Esophagus squamous epithelium (tissue), 5 donors: Measurements from ENCODE around the gene PHF2. TPM values are rescaled to one million over a fixed set of nuclear protein-coding genes. Genes with fewer than 3 reads are reported as not detected.

Source experiments
- DNase-seq: peaks from one replicate; lab custom pipeline; 2025; lab: John Stamatoyannopoulos, UW
- H3K27ac ChIP-seq, 4 donors: fragments of 200-600 bp; sonication (generic); one replicate each; pipeline ENCODE4 v1.5.1; 2016 to 2019; ENCODE audit warnings: mild to moderate bottlenecking in 1 of 4
- H3K27me3 ChIP-seq, 4 donors: fragments of 200-600 bp; sonication (generic); 1 replicate in 3 of 4; 2 replicates in 1 of 4; pipeline versions ENCODE4 v1.5.1 to v1.6.0; 2017 to 2021; ENCODE audit warnings: antibody characterized with exemption in 1 of 4
- H3K36me3 ChIP-seq, 3 donors: fragments of 200-600 bp; sonication (generic); one replicate each; pipeline ENCODE4 v1.5.1; 2016 to 2019
- H3K4me1 ChIP-seq, 3 donors: fragments of 200-600 bp; sonication (generic); one replicate each; pipeline ENCODE4 v1.5.1; 2017 to 2019
- H3K4me3 ChIP-seq, 4 donors: fragments of 200-600 bp; sonication (generic); 1 replicate in 3 of 4; 2 replicates in 1 of 4; pipeline ENCODE4 v1.5.1; 2016 to 2019; ENCODE audit warnings: mild to moderate bottlenecking in 2 of 4, moderate library complexity in 1 of 4
- H3K9me3 ChIP-seq, 3 donors: fragments of 200-600 bp; sonication (generic); one replicate each; pipeline ENCODE4 v1.5.1; 2016 to 2019
- POLR2A ChIP-seq, 4 donors: fragments of 450-650 bp; IDR thresholded peaks; one replicate each; pipeline ENCODE4 v1.6.1; 2017; ENCODE audit warnings: antibody characterized with exemption in 4 of 4, mild to moderate bottlenecking in 4 of 4, moderate library complexity in 3 of 4
- WGBS, 2 donors: methylation state at CpG; one replicate each; pipeline ENCODE4 v1.1.5; 2018; 5-methylcytosine and 5-hydroxymethylcytosine counted together
- intact Hi-C: fragments of 100-400 bp; cut with DNase I; formaldehyde crosslinking; loops from one replicate; pipeline ENCODE4 v1.15.0; 2022
- total RNA-seq, 4 donors: library from RNA; depleted of rRNA; stranded (reverse); fragments of >200 nt; gene quantifications; one replicate each; pipeline ENCODE4 v1.1.0, GENCODE V29; 2016
- TF ChIP-seq, protein P1 (sequence below), 6 experiments: fragments of 450-650 bp in 4 of 6; fragments of 200-600 bp in 2 of 6; sonication (generic) in 2 of 6; IDR thresholded peaks; one replicate each; pipeline ENCODE4 v1.5.1; 2016 to 2019; ENCODE audit warnings: antibody characterized with exemption in 6 of 6, mild to moderate bottlenecking in 4 of 6, moderate library complexity in 4 of 6
- donor health status: DM: yes; HTN: yes; CAD: no.

PHF2 gene
- total RNA-seq, 4 donors from 2014 or later = 13.3 to 22.6 (median 17.5) TPM

DNA sequence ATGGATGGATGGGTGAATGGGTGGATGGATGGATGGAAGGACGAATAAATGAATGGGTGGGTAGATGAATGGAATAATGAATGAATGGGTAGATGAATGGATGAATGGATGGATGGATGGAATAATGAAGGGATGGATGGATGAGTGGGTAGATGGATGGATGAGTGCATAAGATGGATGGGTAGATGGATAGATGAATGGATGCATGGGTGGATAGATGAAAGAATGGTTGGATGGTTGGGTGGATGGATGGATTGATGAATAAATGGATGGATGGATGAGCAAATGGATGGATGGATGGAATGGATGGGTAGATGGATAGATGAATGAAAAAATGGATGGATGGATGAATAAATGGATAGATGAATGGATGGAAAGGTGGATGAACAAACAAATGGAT, 85.2 kb downstream of the PHF2 start:
- H3K4me3 ChIP-seq = no peak overlapping the region
- no peaks in the 10 kb centered on the region for H3K27me3 ChIP-seq
- peaks cover 10 to 96% (median 12%) of the 10 kb centered on the region in 3 donors for H3K36me3 ChIP-seq
- intact Hi-C loops = no loop called here
- WGBS, 2 donors = 94 to 100% methylated on average over 1 of the region's 1 CpG
- no peak for DNase-seq
- TF ChIP-seq, protein P1, sequence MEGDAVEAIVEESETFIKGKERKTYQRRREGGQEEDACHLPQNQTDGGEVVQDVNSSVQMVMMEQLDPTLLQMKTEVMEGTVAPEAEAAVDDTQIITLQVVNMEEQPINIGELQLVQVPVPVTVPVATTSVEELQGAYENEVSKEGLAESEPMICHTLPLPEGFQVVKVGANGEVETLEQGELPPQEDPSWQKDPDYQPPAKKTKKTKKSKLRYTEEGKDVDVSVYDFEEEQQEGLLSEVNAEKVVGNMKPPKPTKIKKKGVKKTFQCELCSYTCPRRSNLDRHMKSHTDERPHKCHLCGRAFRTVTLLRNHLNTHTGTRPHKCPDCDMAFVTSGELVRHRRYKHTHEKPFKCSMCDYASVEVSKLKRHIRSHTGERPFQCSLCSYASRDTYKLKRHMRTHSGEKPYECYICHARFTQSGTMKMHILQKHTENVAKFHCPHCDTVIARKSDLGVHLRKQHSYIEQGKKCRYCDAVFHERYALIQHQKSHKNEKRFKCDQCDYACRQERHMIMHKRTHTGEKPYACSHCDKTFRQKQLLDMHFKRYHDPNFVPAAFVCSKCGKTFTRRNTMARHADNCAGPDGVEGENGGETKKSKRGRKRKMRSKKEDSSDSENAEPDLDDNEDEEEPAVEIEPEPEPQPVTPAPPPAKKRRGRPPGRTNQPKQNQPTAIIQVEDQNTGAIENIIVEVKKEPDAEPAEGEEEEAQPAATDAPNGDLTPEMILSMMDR (IDR thresholded peaks at IDR 0.05) = no peak
- TF ChIP-seq POLR2A (IDR thresholded peaks at IDR 0.05) = no peak
- H3K27ac ChIP-seq = no peak overlapping the region
- H3K4me1 ChIP-seq = no peaks in the 10 kb centered on the region
- H3K9me3 ChIP-seq = no peaks in the 10 kb centered on the region

DNA sequence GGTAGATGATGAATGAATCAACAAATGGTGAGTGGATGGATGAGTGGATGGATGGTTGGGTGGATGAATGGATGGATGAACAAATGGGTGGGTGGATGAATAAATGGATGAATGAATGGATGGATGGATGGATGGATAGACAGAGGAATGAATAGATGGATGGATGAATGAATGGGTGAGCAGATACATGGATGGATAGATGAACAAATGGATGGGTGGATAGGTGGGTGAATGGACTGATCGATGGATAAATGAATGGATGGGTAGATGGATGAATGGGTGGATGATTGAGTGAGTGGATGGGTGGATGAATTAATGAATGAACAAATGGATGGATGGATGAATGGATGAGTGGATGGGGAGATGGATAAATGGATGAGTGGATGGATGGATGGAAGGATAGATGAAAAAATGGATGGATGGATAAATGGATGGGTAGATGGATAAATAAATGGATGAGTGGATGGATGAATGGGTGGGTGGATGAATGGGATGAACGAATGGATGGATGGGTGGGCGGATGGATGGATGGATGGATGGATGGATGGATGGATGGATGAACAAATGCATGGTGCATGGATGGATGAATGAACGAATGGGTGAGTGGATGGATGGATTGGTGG, 85.7 kb downstream of the PHF2 start:
- TF ChIP-seq, protein P1 (IDR thresholded peaks at IDR 0.05) = no peak
- no peak for TF ChIP-seq POLR2A (IDR thresholded peaks at IDR 0.05)
- no peak for DNase-seq

DNA sequence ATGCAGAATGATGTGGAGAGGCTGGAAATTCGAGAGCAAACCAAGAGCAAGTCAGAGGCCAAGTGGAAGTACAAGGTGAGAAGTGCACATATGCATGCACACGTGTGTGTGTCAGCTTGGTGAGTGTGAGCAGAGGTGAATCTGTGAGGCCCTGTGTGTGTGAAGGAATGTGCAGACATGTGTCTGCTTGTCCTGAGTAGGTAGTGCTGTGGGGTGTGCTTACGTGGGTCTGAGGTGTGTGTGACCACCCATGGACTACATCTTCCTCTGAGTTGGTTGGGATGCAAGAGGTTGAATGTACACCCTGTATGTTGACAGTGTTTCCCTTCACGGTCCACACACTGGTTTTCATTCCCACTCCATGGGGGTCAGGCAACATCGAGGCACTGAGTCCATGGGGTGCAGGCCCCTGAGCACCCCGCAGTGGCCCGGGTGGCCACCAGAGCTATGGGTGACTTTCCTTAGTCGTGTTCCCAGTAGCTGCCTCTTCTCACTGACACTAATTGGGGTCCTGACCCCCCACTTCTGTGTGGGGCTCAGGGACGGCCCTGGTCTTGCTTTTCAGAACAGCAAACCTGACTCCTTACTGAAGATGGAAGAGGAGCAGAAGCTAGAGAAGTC, 86.7 kb downstream of the PHF2 start:
- WGBS, 2 donors = 67 to 87% methylated on average over 3 of the region's 9 CpGs
- H3K27ac ChIP-seq = no peak overlapping the region
- TF ChIP-seq POLR2A (IDR thresholded peaks at IDR 0.05) = no peak
- TF ChIP-seq, protein P1 (IDR thresholded peaks at IDR 0.05) = no peak
- no peak overlapping the region for H3K4me3 ChIP-seq
- no peaks in the 10 kb centered on the region for H3K9me3 ChIP-seq
- peaks cover 10 to 96% (median 11%) of the 10 kb centered on the region in 3 donors for H3K36me3 ChIP-seq
- DNase-seq = no peak
- no peaks in the 10 kb centered on the region for H3K27me3 ChIP-seq
- no peaks in the 10 kb centered on the region for H3K4me1 ChIP-seq
- intact Hi-C loops = no loop called here

More for the DNA sequence above, 85.7 kb downstream of the PHF2 start:
- 83 to 96% methylated on average over 4 of the region's 4 CpGs for WGBS, 2 donors
- no peaks in the 10 kb centered on the region for H3K27me3 ChIP-seq
- peaks cover 10 to 96% (median 14%) of the 10 kb centered on the region in 3 donors for H3K36me3 ChIP-seq
- intact Hi-C loops = no loop called here
- no peaks in the 10 kb centered on the region for H3K4me1 ChIP-seq
- no peak overlapping the region for H3K27ac ChIP-seq
- no peaks in the 10 kb centered on the region for H3K9me3 ChIP-seq
- no peak overlapping the region for H3K4me3 ChIP-seq

DNA sequence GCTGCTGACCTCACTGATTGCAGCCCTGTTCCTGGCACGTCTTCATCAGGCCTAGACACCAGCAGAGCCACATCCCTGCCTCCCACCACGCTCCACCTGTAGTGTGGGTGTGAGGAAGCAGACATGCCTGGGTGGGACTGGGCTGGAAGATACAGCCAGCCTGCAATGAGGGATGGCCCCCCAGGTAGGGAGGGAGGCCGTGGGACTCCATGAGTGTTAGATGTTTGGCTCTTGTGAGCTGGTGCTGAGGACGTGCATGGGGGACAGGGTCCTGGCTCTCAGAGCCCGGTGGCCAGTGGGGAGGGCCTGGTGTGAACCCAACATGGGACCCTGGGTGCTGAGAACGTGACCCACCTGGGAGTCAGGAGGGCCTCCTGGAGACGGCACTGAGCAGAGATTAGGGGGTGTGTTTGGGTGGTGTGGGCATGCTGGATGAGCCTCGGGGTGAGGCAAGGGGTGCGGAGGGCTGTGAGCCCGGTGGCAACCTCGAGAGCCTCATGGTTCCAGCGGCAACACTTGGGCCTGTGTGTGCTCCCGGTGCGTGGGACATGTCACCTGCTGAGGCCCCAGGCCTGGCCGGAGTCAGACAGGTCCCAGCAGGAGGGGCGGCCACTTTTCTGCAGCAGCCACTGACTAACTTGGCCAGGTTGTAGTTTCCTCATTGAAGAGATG, 87.6 kb downstream of the PHF2 start:
- no peak for DNase-seq
- H3K4me1 ChIP-seq = no peaks in the 10 kb centered on the region
- no peaks in the 10 kb centered on the region for H3K27me3 ChIP-seq
- H3K9me3 ChIP-seq = no peaks in the 10 kb centered on the region
- H3K36me3 ChIP-seq = peaks cover 6 to 94% (median 9%) of the 10 kb centered on the region in 3 donors
- TF ChIP-seq, protein P1 (IDR thresholded peaks at IDR 0.05) = no peak
- TF ChIP-seq POLR2A (IDR thresholded peaks at IDR 0.05) = no peak
- WGBS, 2 donors = 70 to 98% methylated on average over 2 to 11 of the region's 16 CpGs
- H3K27ac ChIP-seq = no peak overlapping the region
- no peak overlapping the region for H3K4me3 ChIP-seq
- intact Hi-C loops = no loop called here
